ENCODE results near the gene NEK9. TPM values are rescaled to one million over a fixed set of nuclear protein-coding genes. Genes with fewer than 3 reads are reported as not detected.
A peak's percentile ranks its signal among the peaks of the same experiment; 100 is the strongest.

The NEK9 gene
- polyA plus RNA-seq, 2 donors: 18.6 to 27.8 TPM

GRCh38 chr14:75121552-75121951 is 5.3 kb downstream of the NEK9 start:
- no peaks in the 10 kb centered on the region for H3K27me3 ChIP-seq (ENCODE audit: control insufficient read depth in 1 of 2, insufficient read depth in 2 of 2, low read length in 2 of 2)
- WGBS, 2 donors: 93 to 97% methylated on average over 7 of the region's 7 CpGs
- peak overlapping the region in 1 of 2 donors; percentile 42 for H3K27ac ChIP-seq (ENCODE audit: low read depth in 2 of 2, low read length in 1 of 2)
- peaks cover 0 to under 1% of the 10 kb centered on the region in 2 donors for H3K4me1 ChIP-seq (ENCODE audit: control insufficient read depth in 2 of 2, insufficient read depth in 2 of 2, low read length in 1 of 2)
- H3K36me3 ChIP-seq (ENCODE audit: control insufficient read depth in 2 of 2, insufficient read depth in 2 of 2, low read length in 1 of 2): no peaks in the 10 kb centered on the region
- H3K9me3 ChIP-seq (ENCODE audit: control insufficient read depth in 2 of 2, insufficient read depth in 1 of 2, low read depth in 1 of 2, low read length in 1 of 2): no peaks in the 10 kb centered on the region
- H3K4me3 ChIP-seq (ENCODE audit: low read depth in 1 of 2, low read length in 2 of 2): no peak overlapping the region

- WGBS, 2 donors: 55 to 60% methylated on average over 3 of the region's 3 CpGs
- Histone ChIP-seq H3K27me3 (ENCODE audit: control insufficient read depth in 1 of 2, insufficient read depth in 2 of 2, low read length in 2 of 2) (no peaks in the 10 kb centered on the region), H3K27ac (ENCODE audit: low read depth in 2 of 2, low read length in 1 of 2) (peak overlapping the region in 1 of 2 donors; percentile 4), H3K9me3 (ENCODE audit: control insufficient read depth in 2 of 2, insufficient read depth in 1 of 2, low read depth in 1 of 2, low read length in 1 of 2) (no peaks in the 10 kb centered on the region), H3K4me3 (ENCODE audit: low read depth in 1 of 2, low read length in 2 of 2) (no peak overlapping the region), H3K4me1 (ENCODE audit: control insufficient read depth in 2 of 2, insufficient read depth in 2 of 2, low read length in 1 of 2) (no peaks in the 10 kb centered on the region), H3K36me3 (ENCODE audit: control insufficient read depth in 2 of 2, insufficient read depth in 2 of 2, low read length in 1 of 2) (peaks cover 3% of the 10 kb centered on the region in 2 donors)
These were observed 6.1 kb downstream of the NEK9 start for GRCh38 chr14:75120541-75121291.

GRCh38 chr14:75119056-75119455 is 7.8 kb downstream of the NEK9 start:
- H3K36me3 ChIP-seq (ENCODE audit: control insufficient read depth in 2 of 2, insufficient read depth in 2 of 2, low read length in 1 of 2): peaks cover 3% of the 10 kb centered on the region in 2 donors
- no peak overlapping the region for H3K4me3 ChIP-seq (ENCODE audit: low read depth in 1 of 2, low read length in 2 of 2)
- H3K4me1 ChIP-seq (ENCODE audit: control insufficient read depth in 2 of 2, insufficient read depth in 2 of 2, low read length in 1 of 2): no peaks in the 10 kb centered on the region
- H3K27ac ChIP-seq (ENCODE audit: low read depth in 2 of 2, low read length in 1 of 2): no peak overlapping the region
- no peaks in the 10 kb centered on the region for H3K27me3 ChIP-seq (ENCODE audit: control insufficient read depth in 1 of 2, insufficient read depth in 2 of 2, low read length in 2 of 2)
- 91 to 92% methylated on average over 2 of the region's 2 CpGs for WGBS, 2 donors
- H3K9me3 ChIP-seq (ENCODE audit: control insufficient read depth in 2 of 2, insufficient read depth in 1 of 2, low read depth in 1 of 2, low read length in 1 of 2): no peaks in the 10 kb centered on the region

GRCh38 chr14:75113932-75114539 is 12.8 kb downstream of the NEK9 start:
- no peak overlapping the region for H3K4me3 ChIP-seq (ENCODE audit: low read depth in 1 of 2, low read length in 2 of 2)
- H3K4me1 ChIP-seq (ENCODE audit: control insufficient read depth in 2 of 2, insufficient read depth in 2 of 2, low read length in 1 of 2): no peaks in the 10 kb centered on the region
- 77 to 80% methylated on average over 5 of the region's 5 CpGs for WGBS, 2 donors
- peaks cover 12 to 15% of the 10 kb centered on the region in 2 donors for H3K36me3 ChIP-seq (ENCODE audit: control insufficient read depth in 2 of 2, insufficient read depth in 2 of 2, low read length in 1 of 2)
- no peak overlapping the region for H3K27ac ChIP-seq (ENCODE audit: low read depth in 2 of 2, low read length in 1 of 2)
- H3K9me3 ChIP-seq (ENCODE audit: control insufficient read depth in 2 of 2, insufficient read depth in 1 of 2, low read depth in 1 of 2, low read length in 1 of 2): no peaks in the 10 kb centered on the region
- no peaks in the 10 kb centered on the region for H3K27me3 ChIP-seq (ENCODE audit: control insufficient read depth in 1 of 2, insufficient read depth in 2 of 2, low read length in 2 of 2)

- Histone ChIP-seq H3K36me3 (ENCODE audit: control insufficient read depth in 2 of 2, insufficient read depth in 2 of 2, low read length in 1 of 2) (peaks cover 12 to 15% of the 10 kb centered on the region in 2 donors), H3K27me3 (ENCODE audit: control insufficient read depth in 1 of 2, insufficient read depth in 2 of 2, low read length in 2 of 2) (no peaks in the 10 kb centered on the region), H3K9me3 (ENCODE audit: control insufficient read depth in 2 of 2, insufficient read depth in 1 of 2, low read depth in 1 of 2, low read length in 1 of 2) (no peaks in the 10 kb centered on the region), H3K27ac (ENCODE audit: low read depth in 2 of 2, low read length in 1 of 2) (no peak overlapping the region), H3K4me1 (ENCODE audit: control insufficient read depth in 2 of 2, insufficient read depth in 2 of 2, low read length in 1 of 2) (no peaks in the 10 kb centered on the region), H3K4me3 (ENCODE audit: low read depth in 1 of 2, low read length in 2 of 2) (no peak overlapping the region)
- 83 to 84% methylated on average over 2 of the region's 2 CpGs for WGBS, 2 donors
These were observed 17.0 kb downstream of the NEK9 start for GRCh38 chr14:75109877-75110276.

GRCh38 chr14:75107186-75107585 is 19.7 kb downstream of the NEK9 start:
- H3K9me3 ChIP-seq (ENCODE audit: control insufficient read depth in 2 of 2, insufficient read depth in 1 of 2, low read depth in 1 of 2, low read length in 1 of 2): no peaks in the 10 kb centered on the region
- peaks cover 9% of the 10 kb centered on the region in 2 donors for H3K36me3 ChIP-seq (ENCODE audit: control insufficient read depth in 2 of 2, insufficient read depth in 2 of 2, low read length in 1 of 2)
- H3K27me3 ChIP-seq (ENCODE audit: control insufficient read depth in 1 of 2, insufficient read depth in 2 of 2, low read length in 2 of 2): no peaks in the 10 kb centered on the region
- H3K4me3 ChIP-seq (ENCODE audit: low read depth in 1 of 2, low read length in 2 of 2): no peak overlapping the region
- H3K27ac ChIP-seq (ENCODE audit: low read depth in 2 of 2, low read length in 1 of 2): no peak overlapping the region
- WGBS, 2 donors: 63 to 76% methylated on average over 3 of the region's 3 CpGs
- H3K4me1 ChIP-seq (ENCODE audit: control insufficient read depth in 2 of 2, insufficient read depth in 2 of 2, low read length in 1 of 2): no peaks in the 10 kb centered on the region

- 73 to 80% methylated on average over 4 of the region's 4 CpGs for WGBS, 2 donors
- Histone ChIP-seq H3K27me3 (ENCODE audit: control insufficient read depth in 1 of 2, insufficient read depth in 2 of 2, low read length in 2 of 2) (no peaks in the 10 kb centered on the region), H3K36me3 (ENCODE audit: control insufficient read depth in 2 of 2, insufficient read depth in 2 of 2, low read length in 1 of 2) (peaks cover 5 to 14% of the 10 kb centered on the region in 2 donors), H3K27ac (ENCODE audit: low read depth in 2 of 2, low read length in 1 of 2) (no peak overlapping the region), H3K4me1 (ENCODE audit: control insufficient read depth in 2 of 2, insufficient read depth in 2 of 2, low read length in 1 of 2) (no peaks in the 10 kb centered on the region), H3K9me3 (ENCODE audit: control insufficient read depth in 2 of 2, insufficient read depth in 1 of 2, low read depth in 1 of 2, low read length in 1 of 2) (no peaks in the 10 kb centered on the region), H3K4me3 (ENCODE audit: low read depth in 1 of 2, low read length in 2 of 2) (no peak overlapping the region)
These were observed 25.4 kb downstream of the NEK9 start for GRCh38 chr14:75101491-75101890.

- H3K36me3 ChIP-seq (ENCODE audit: control insufficient read depth in 2 of 2, insufficient read depth in 2 of 2, low read length in 1 of 2): peaks cover 5 to 10% of the 10 kb centered on the region in 2 donors
- no peaks in the 10 kb centered on the region for H3K9me3 ChIP-seq (ENCODE audit: control insufficient read depth in 2 of 2, insufficient read depth in 1 of 2, low read depth in 1 of 2, low read length in 1 of 2)
- 72 to 73% methylated on average over 1 of the region's 1 CpG for WGBS, 2 donors
- H3K27me3 ChIP-seq (ENCODE audit: control insufficient read depth in 1 of 2, insufficient read depth in 2 of 2, low read length in 2 of 2): no peaks in the 10 kb centered on the region
- H3K4me3 ChIP-seq (ENCODE audit: low read depth in 1 of 2, low read length in 2 of 2): no peak overlapping the region
- H3K27ac ChIP-seq (ENCODE audit: low read depth in 2 of 2, low read length in 1 of 2): no peak overlapping the region
- no peaks in the 10 kb centered on the region for H3K4me1 ChIP-seq (ENCODE audit: control insufficient read depth in 2 of 2, insufficient read depth in 2 of 2, low read length in 1 of 2)
These were observed 28.2 kb downstream of the NEK9 start for GRCh38 chr14:75098682-75099081.

- Histone ChIP-seq H3K27me3 (ENCODE audit: control insufficient read depth in 1 of 2, insufficient read depth in 2 of 2, low read length in 2 of 2) (no peaks in the 10 kb centered on the region), H3K4me3 (ENCODE audit: low read depth in 1 of 2, low read length in 2 of 2) (no peak overlapping the region), H3K9me3 (ENCODE audit: control insufficient read depth in 2 of 2, insufficient read depth in 1 of 2, low read depth in 1 of 2, low read length in 1 of 2) (no peaks in the 10 kb centered on the region), H3K4me1 (ENCODE audit: control insufficient read depth in 2 of 2, insufficient read depth in 2 of 2, low read length in 1 of 2) (no peaks in the 10 kb centered on the region), H3K27ac (ENCODE audit: low read depth in 2 of 2, low read length in 1 of 2) (no peak overlapping the region), H3K36me3 (ENCODE audit: control insufficient read depth in 2 of 2, insufficient read depth in 2 of 2, low read length in 1 of 2) (peaks cover 5 to 9% of the 10 kb centered on the region in 2 donors)
These were observed 28.6 kb downstream of the NEK9 start for GRCh38 chr14:75098212-75098611.

GRCh38 chr14:75096959-75097358 is 29.9 kb downstream of the NEK9 start:
- peaks cover 5 to 9% of the 10 kb centered on the region in 2 donors for H3K36me3 ChIP-seq (ENCODE audit: control insufficient read depth in 2 of 2, insufficient read depth in 2 of 2, low read length in 1 of 2)
- whole genome bisulfite sequencing, 2 donors: 92 to 94% methylated on average over 6 of the region's 6 CpGs

More at GRCh38 chr14:75096959-75097358, 29.9 kb downstream of the NEK9 start:
- no peak overlapping the region for H3K27ac ChIP-seq (ENCODE audit: low read depth in 2 of 2, low read length in 1 of 2)
- H3K9me3 ChIP-seq (ENCODE audit: control insufficient read depth in 2 of 2, insufficient read depth in 1 of 2, low read depth in 1 of 2, low read length in 1 of 2): no peaks in the 10 kb centered on the region
- H3K27me3 ChIP-seq (ENCODE audit: control insufficient read depth in 1 of 2, insufficient read depth in 2 of 2, low read length in 2 of 2): no peaks in the 10 kb centered on the region
- no peaks in the 10 kb centered on the region for H3K4me1 ChIP-seq (ENCODE audit: control insufficient read depth in 2 of 2, insufficient read depth in 2 of 2, low read length in 1 of 2)
- H3K4me3 ChIP-seq (ENCODE audit: low read depth in 1 of 2, low read length in 2 of 2): no peak overlapping the region
